Measurements from ENCODE around the gene SORCS2.

GRCh38 chr4:7738458-7739076 is 546.2 kb downstream of the SORCS2 start:
- TF ChIP-seq CTCF (tag by site-specific recombination; IDR thresholded peaks at IDR 0.05) (no peak), ZBTB20 (tag by site-specific recombination; IDR thresholded peaks at IDR 0.05) (no peak), ZBTB8A (tag by site-specific recombination; IDR thresholded peaks at IDR 0.05) (no peak), REPIN1 (tag by site-specific recombination; IDR thresholded peaks at IDR 0.05; ENCODE audit: low read depth) (no peak), ZFP41 (tag by site-specific recombination; IDR thresholded peaks at IDR 0.05; ENCODE audit: borderline replicate concordance) (no peak), KLF1 (tag by site-specific recombination; IDR thresholded peaks at IDR 0.05) (no peak), ZNF510 (tag by site-specific recombination; IDR thresholded peaks at IDR 0.05; ENCODE audit: insufficient replicate concordance) (no peak), SP2 (tag by site-specific recombination; IDR thresholded peaks at IDR 0.05) (no peak), ZBTB1 (tag by site-specific recombination; IDR thresholded peaks at IDR 0.05) (no peak), ZFP37 (tag by site-specific recombination; IDR thresholded peaks at IDR 0.05) (no peak), HOXC10 (CRISPR knock-in tag; IDR thresholded peaks at IDR 0.05) (no peak), ZNF274 (IDR thresholded peaks at IDR 0.05; ENCODE audit: low read length) (no peak), ZNF274 (tag by site-specific recombination; IDR thresholded peaks at IDR 0.05; ENCODE audit: borderline replicate concordance) (no peak), ZNF335 (tag by site-specific recombination; conservative IDR thresholded peaks at IDR 0.05) (no peak)
- TF ChIP-seq, protein P1, sequence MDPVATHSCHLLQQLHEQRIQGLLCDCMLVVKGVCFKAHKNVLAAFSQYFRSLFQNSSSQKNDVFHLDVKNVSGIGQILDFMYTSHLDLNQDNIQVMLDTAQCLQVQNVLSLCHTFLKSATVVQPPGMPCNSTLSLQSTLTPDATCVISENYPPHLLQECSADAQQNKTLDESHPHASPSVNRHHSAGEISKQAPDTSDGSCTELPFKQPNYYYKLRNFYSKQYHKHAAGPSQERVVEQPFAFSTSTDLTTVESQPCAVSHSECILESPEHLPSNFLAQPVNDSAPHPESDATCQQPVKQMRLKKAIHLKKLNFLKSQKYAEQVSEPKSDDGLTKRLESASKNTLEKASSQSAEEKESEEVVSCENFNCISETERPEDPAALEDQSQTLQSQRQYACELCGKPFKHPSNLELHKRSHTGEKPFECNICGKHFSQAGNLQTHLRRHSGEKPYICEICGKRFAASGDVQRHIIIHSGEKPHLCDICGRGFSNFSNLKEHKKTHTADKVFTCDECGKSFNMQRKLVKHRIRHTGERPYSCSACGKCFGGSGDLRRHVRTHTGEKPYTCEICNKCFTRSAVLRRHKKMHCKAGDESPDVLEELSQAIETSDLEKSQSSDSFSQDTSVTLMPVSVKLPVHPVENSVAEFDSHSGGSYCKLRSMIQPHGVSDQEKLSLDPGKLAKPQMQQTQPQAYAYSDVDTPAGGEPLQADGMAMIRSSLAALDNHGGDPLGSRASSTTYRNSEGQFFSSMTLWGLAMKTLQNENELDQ (tag by site-specific recombination; IDR thresholded peaks at IDR 0.05; ENCODE audit: low read depth): no peak

Data from HEK293 (cell line).